Tongue (tissue), 2 donors: ENCODE data around the gene OR2AG1. TPM values are rescaled to one million over a fixed set of nuclear protein-coding genes. Genes with fewer than 3 reads are reported as not detected.
"Not testable (repeated sequence)": the region's sequence is repeated elsewhere in the genome, so short reads cannot be mapped to it uniquely, and the experiment has no call there.

Experiments used
- DNase-seq: peaks from one replicate; pipeline ENCODE4 v3.0.0-alpha.2; 2015
- total RNA-seq: library from RNA; depleted of rRNA; stranded (reverse); fragments of >200 nt; gene quantifications from one replicate; pipeline ENCODE4 v1.2.3, GENCODE V29; 2014

The OR2AG1 gene
- total RNA-seq, 1 donor from 2014 or later, result not detected

DNA sequence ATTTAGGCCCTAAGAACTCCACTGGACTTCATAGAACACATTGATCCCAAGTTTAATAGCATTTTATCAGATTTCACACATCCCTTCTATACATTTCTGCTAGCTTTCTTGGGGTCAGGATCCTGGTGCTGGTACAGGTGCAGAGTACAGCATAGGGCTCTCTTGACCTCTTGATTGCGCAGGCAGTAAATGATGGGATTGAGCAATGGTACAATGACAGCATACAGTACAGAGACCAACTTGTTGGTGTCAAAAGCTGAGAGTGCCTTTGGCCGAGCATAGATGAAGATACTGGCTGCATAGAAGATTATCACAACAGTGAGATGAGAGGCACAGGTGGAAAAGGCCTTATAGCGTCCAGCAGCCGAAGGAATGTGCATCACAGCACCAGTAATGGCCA is 11.8 kb downstream of the OR2AG1 start:
- no peak for DNase-seq

DNA sequence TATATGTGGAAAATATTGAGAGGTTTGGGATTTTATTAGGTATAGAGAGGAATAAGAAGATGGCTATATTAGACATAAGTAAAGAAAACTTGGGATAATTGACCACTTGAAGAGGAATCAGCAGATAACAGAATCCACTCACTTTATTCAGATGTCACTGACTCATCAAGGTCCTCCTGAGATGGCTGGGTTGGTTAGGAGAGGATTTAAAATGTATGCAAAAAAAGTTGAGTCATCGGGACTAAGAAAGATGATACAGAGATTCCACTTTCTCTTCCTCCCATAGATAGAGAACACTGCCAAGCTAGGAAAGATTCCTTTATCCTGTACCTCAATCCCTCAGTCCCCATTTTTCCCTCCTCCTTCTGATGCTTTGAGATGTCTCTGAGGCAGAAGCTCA is 16.6 kb downstream of the OR2AG1 start, which contains the start of gene OR6A2:
OR6A2 (minus strand) TSS at position 288 of the 400 bp plus-strand sequence. CDS start 3,981 bp downstream, outside the sequence.
- no peak for DNase-seq

DNA sequence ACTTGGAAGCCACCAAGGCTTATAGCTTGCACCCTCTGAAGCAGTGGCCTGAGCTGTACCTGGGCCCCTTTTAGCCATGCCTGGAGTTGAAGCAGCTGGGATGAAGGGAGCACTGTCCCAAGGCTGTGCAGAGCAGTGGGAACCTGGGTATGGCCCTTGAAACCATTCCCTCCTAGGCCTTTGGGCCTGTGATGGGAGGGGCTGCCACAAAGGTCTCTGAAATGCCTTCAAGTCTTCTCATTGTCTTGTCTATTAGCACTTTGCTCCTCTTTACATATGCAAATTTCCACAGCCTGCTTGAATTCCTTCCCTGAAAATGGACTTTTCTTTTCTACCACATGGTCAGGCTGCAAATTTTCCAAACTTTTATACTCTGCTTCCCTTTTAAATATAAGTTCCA is 18.3 kb downstream of the OR2AG1 start:
- not testable (repeated sequence) for DNase-seq

DNA sequence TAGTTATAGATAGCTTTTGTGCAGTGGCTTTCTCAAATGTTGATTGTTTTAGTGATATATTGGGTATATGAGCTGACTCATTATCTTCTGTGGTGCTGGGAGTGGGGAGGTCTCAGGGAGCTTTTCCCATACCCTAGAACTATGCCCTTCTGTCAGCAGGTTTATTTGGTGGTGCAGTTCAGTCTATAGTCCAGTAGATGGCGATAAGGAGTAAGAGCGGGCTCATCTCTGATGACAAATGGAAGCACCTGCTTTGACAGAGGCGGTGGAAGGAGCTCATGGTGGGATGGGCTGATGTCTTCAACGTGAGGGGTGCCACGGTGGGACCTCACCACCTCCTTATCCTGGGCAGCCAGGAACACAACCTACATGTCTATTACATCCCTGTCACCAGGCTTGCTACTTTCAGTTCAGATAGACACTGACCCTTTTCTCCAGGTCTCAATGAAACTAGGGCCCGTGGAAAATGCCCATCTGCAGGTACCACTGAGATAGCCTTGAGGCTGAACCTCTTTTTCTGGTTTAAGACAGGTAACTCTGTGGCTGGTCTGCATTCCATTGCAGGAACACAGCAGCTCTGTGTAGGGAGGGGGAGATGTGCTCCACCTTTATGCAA is 29.7 kb downstream of the OR2AG1 start:
- peak; percentile 56 for DNase-seq

DNA sequence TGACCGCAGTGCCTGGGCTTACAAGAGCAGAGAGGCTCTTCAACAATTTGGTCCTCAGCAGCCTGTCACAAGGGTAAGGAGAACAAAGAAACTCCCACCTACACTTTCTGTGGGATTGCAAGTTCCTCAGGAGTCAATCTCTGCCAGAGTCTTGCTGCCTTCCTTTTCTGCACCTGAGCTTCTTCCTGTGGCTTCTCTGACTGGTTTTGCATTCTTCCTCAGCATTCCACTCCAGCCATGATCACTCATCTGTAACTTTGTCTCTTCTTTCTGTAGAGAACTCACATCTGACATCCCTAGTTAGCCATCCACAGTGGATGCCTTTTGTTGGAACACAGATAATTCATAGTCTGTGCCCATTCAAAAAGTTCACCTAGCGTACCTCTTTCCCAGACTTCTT is 30.8 kb downstream of the OR2AG1 start:
- no peak for DNase-seq

DNA sequence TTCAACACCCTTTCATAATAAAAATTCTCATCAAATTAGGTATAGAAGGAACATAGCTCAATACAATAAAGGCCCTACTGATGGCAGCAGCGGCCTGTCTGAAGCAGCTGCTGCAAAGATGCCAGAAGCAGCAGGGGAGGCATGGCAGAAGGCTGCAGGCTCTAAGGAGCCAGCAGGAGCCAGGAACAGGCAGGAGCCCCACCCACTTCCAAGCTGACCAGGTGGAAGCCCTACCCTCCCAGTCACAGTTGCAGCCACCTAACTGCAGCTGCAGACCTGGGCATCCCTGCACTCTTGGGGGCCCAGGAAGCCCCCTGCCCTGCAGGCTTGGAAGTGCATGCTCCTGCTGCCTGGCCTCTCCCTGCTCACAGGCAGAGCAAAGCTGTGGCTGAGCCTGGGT is 34.9 kb downstream of the OR2AG1 start:
- DNase-seq, result no peak

DNA sequence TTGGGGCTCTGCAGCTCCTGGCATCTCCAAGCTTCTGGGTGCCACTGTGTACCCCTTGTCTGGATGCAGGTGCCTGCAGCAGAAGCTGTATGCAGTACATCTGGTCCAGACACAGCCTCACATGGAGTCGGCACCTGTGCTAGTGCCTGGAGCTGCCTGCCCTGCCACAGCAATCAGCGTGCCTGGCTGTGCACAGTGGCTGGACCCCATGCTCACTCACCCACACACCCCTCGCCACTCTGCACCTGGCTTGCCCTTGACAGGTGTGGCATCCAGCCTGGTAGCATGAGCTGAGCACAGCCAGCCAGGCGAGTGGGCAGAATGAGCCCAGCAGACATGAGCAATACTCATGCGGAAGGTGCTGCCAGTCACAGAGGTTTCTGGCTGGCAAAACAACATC is 36.1 kb downstream of the OR2AG1 start:
- DNase-seq, result no peak

DNA sequence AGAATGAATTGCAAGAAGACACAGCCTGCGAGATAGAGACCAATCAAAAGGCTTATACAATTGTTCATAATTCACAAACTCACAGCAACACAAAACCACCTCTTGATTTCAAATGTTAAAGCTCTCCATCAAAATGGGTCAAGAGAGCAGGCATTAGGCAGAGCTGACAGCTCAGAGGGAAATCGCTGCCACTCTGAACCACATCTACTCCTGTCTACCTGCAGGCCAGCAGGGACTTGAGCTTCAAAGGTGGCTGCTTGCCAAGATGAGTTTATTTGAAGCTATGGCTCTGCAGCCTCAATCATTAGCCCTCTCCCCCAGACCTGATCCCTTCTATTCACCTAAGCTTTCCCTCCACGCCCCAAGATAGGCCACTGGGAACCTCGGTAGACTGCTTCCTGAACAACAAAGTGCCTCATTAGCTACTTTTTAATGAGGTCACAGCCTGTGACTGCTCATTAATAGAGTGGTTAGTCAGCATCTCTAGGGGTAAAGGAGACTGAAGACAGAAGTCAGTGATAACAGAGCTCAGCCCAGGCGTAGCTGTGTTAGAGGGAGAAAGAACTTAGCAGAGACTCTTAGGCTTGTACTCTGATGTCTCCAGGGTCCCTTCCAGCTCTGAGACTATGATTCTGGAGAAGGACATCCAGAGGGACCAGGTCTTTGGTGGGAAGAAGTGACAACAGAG is 41.5 kb downstream of the OR2AG1 start:
- DNase-seq, result no peak

DNA sequence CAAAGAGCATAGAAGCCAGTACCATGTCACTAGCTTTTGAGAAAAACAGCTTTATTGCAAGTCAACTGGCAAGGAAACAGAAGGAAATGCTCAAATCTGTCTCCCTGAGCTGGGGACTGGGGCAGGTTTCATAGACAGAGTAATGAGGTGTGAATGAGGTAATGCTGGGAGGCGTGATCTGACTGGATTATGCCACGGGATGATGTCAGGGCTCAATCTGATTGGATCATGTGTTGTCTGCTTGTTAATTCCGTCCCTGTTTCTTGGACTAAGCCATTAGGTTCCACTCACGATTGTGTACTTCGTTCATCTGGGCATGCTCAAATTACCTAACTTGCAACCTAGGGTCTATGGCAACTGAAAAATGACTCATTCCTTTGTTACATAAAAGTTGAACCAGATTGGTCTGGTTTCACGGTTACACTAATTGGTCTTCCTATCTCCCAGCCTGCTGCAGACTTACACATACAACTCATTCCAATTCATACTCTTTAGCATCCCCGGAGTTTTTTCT is 42.5 kb downstream of the OR2AG1 start:
- DNase-seq, result no peak

DNA sequence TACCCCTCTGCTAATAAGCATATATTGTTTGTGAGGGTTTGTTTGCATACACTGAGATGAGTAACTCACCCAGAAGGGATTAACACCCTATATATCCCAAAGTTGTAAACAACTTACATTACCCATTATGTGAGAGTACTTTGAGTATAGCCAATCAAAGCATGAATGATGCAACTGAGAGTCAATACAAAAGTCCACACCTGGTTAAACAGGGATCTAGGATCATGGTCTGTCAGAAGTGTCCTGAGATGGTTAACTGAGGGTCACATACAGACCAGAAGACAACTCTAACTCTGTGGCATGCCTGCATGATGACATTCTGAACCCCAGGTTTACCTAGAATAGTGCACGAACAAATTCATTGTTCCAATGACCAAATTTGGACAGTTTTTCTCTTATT is 45.3 kb downstream of the OR2AG1 start:
- DNase-seq, result no peak

DNA sequence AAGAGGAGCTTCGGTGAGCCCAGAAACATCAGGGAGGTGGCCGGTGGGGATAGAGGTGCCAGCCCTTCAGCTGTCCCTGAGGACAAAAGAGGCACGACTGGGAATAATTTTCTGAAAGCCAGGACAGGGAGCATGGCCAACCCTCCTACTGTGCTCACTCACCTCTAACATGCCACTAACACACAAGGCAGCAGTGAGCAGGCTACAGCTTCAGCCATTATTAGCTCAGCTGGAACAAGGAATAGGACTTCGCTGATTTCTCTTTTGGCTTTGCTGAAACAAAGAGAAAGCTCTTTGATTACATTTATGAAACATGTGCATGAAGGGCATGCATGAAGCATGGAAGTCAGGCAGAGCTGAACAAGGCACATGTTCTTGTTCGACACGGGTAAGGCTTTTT is 50.5 kb downstream of the OR2AG1 start:
- no peak for DNase-seq

DNA sequence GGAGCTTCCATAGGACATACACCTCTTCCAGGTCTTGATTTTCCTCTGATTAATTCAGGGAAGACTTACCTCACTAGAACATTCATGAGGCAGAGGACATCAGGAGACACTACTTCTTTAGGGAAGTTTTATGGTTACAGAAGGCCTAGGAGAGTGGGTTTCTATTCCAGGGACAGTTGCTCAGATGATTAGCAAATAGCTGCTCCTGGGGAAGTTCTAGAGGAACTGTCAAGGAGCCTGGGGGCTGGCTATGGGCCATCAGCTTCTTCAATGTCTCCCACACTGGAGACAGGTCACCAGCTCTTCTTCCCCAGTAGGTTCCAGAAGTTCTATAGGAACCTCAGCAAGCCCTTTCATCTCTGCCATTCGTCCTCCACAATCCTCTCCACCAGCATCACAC is 51.2 kb downstream of the OR2AG1 start:
- no peak for DNase-seq

Other genes starting within 250 kb of the OR2AG1 start
- 18.4 TPM for gene RRP8, start 179.4 kb upstream of the OR2AG1 start, total RNA-seq
- gene ILK, start 179.2 kb upstream of the OR2AG1 start, total RNA-seq, result 167 TPM
- gene TAF10, start 170.8 kb upstream of the OR2AG1 start, total RNA-seq, result 20.6 TPM
- gene TPP1, start 163.6 kb upstream of the OR2AG1 start, total RNA-seq, result 59.9 TPM
- gene DCHS1, start 127.2 kb upstream of the OR2AG1 start, total RNA-seq, result 64.6 TPM
- 29.2 TPM for gene MRPL17, start 99.7 kb upstream of the OR2AG1 start, total RNA-seq
- not detected for gene OR2AG2, start 11.0 kb upstream of the OR2AG1 start, total RNA-seq
- gene OR6A2, start 16.7 kb downstream of the OR2AG1 start, total RNA-seq, result 0.10 TPM
- not detected for gene OR10A5, start 62.7 kb downstream of the OR2AG1 start, total RNA-seq
- gene OR10A2, start 80.0 kb downstream of the OR2AG1 start, total RNA-seq, result not detected
- not detected for gene OR10A4, start 93.6 kb downstream of the OR2AG1 start, total RNA-seq
- not detected for gene OR2D2, start 109.5 kb downstream of the OR2AG1 start, total RNA-seq
- not detected for gene OR2D3, start 138.0 kb downstream of the OR2AG1 start, total RNA-seq
- gene ZNF215, start 143.4 kb downstream of the OR2AG1 start, total RNA-seq, result 0.51 TPM
- gene ZNF214, start 237.3 kb downstream of the OR2AG1 start, total RNA-seq, result 3.7 TPM
- 0.21 TPM for gene NLRP14, start 237.5 kb downstream of the OR2AG1 start, total RNA-seq